SHP77 treated with DMSO at 0.1 percent for 48 hours (cell line): ENCODE results near the gene FTHL17.
A peak's percentile ranks its signal among the peaks of the same experiment; 100 is the strongest.

Experiments
- DNase-seq: peaks from one replicate; lab custom pipeline; 2025; lab: John Stamatoyannopoulos, UW

The FTHL17 gene

GRCh38 chrX:31038575-31039326 is 33.1 kb downstream of the FTHL17 start:
- no peak for DNase-seq

- peak; percentile 1 for DNase-seq
Measured at GRCh38 chrX:31036895-31037294, 34.9 kb downstream of the FTHL17 start.

GRCh38 chrX:31027351-31027750 is 44.5 kb downstream of the FTHL17 start:
- no peak for DNase-seq

GRCh38 chrX:31024866-31025265 is 47.0 kb downstream of the FTHL17 start:
- no peak for DNase-seq

- no peak for DNase-seq
Measured at GRCh38 chrX:31021537-31021936, 50.3 kb downstream of the FTHL17 start.
